ENCODE data around the gene PANX1. TPM values are rescaled to one million over a fixed set of nuclear protein-coding genes. Genes with fewer than 3 reads are reported as not detected.
"Not testable (repeated sequence)": the region's sequence is repeated elsewhere in the genome, so short reads cannot be mapped to it uniquely, and the experiment has no call there.

Gene PANX1
- 10 to 100 TPM in 1 of 2 donors, 1 to 10 TPM in 1; 8.8 to 16.2 TPM for total RNA-seq
- long read RNA-seq, transcript PANX1-201 (5 exons, 2,769 nt): major isoform, 17 of 19 reads
- long read RNA-seq, partial matches to known transcripts: 2 of 19 reads
- long read RNA-seq, other reads (novel, unspliced or antisense): 0 of 19 reads

- DNase-seq: peak; percentile 89
- intact Hi-C loops (cut with DNase I): loop anchor here in 1 of 2 donors (2.0 kb wide), 1 partner anchor 24 kb away; no protein-coding TSS in a partner anchor
- ATAC-seq: peak; percentile 92 to 93
These were observed at the start of gene PANX1 for GRCh38 chr11:94128746-94129511. TSS of gene PANX1 (plus strand) at chr11:94128841. CDS start at chr11:94129313, 472 bp downstream.

- ATAC-seq (no peak), DNase-seq (no peak)
- intact Hi-C loops (cut with DNase I): no loop called here
These were observed 44.5 kb upstream of the PANX1 start for GRCh38 chr11:94084164-94084563.

- intact Hi-C loops (cut with DNase I): no loop called here
- DNase-seq (no peak), ATAC-seq (no peak)
These were observed 39.7 kb upstream of the PANX1 start for GRCh38 chr11:94088906-94089305.

GRCh38 chr11:94089341-94089740 lies 39.3 kb upstream of the PANX1 start:
- DNase-seq (no peak), ATAC-seq (peak in 1 of 2 donors; percentile 41)
- intact Hi-C loops (cut with DNase I): no loop called here

GRCh38 chr11:94090401-94090800 lies 38.2 kb upstream of the PANX1 start:
- ATAC-seq: no peak
- no peak for DNase-seq
- intact Hi-C loops (cut with DNase I): no loop called here

GRCh38 chr11:94091091-94091490 lies 37.5 kb upstream of the PANX1 start:
- ATAC-seq (no peak), DNase-seq (no peak)
- intact Hi-C loops (cut with DNase I): no loop called here

- DNase-seq: no peak
- intact Hi-C loops (cut with DNase I): no loop called here
- no peak for ATAC-seq
These were observed 28.4 kb upstream of the PANX1 start for GRCh38 chr11:94100253-94100652.

- DNase-seq (no peak), ATAC-seq (no peak)
- intact Hi-C loops (cut with DNase I): no loop called here
These were observed 25.2 kb upstream of the PANX1 start for GRCh38 chr11:94103471-94103870.

- ATAC-seq (no peak), DNase-seq (no peak)
- intact Hi-C loops (cut with DNase I): no loop called here
These were observed 23.9 kb upstream of the PANX1 start for GRCh38 chr11:94104734-94105133.

- ATAC-seq: peak in 1 of 2 donors; percentile 90
- DNase-seq: no peak
- intact Hi-C loops (cut with DNase I): no loop called here
These were observed 21.9 kb upstream of the PANX1 start for GRCh38 chr11:94106716-94107115.

GRCh38 chr11:94107363-94107762 lies 21.3 kb upstream of the PANX1 start:
- intact Hi-C loops (cut with DNase I): no loop called here

GRCh38 chr11:94111241-94111640 lies 17.4 kb upstream of the PANX1 start:
- intact Hi-C loops (cut with DNase I): no loop called here
- peak in 1 of 2 donors; percentile 28 for ATAC-seq
- no peak for DNase-seq

More at GRCh38 chr11:94107363-94107762, 21.3 kb upstream of the PANX1 start:
- DNase-seq: no peak
- no peak for ATAC-seq

- DNase-seq: no peak
- intact Hi-C loops (cut with DNase I): no loop called here
- peak; percentile 53 to 94 for ATAC-seq
These were observed 17.0 kb upstream of the PANX1 start for GRCh38 chr11:94111660-94112059.

- intact Hi-C loops (cut with DNase I): no loop called here
- no peak for DNase-seq
These were observed 16.3 kb upstream of the PANX1 start for GRCh38 chr11:94112206-94112953.

GRCh38 chr11:94117197-94117574 lies 11.5 kb upstream of the PANX1 start:
- no peak for ATAC-seq
- intact Hi-C loops (cut with DNase I): no loop called here
- no peak for DNase-seq

More at GRCh38 chr11:94112206-94112953, 16.3 kb upstream of the PANX1 start:
- ATAC-seq: peak; percentile 65 to 66

GRCh38 chr11:94117871-94118270 lies 10.8 kb upstream of the PANX1 start:
- DNase-seq: no peak
- ATAC-seq: no peak
- intact Hi-C loops (cut with DNase I): no loop called here

GRCh38 chr11:94119676-94120075 lies 9.0 kb upstream of the PANX1 start:
- intact Hi-C loops (cut with DNase I): not testable (repeated sequence)

GRCh38 chr11:94120516-94120915 lies 8.1 kb upstream of the PANX1 start:
- DNase-seq; intact Hi-C loops (cut with DNase I); ATAC-seq: not testable (repeated sequence)

More at GRCh38 chr11:94119676-94120075, 9.0 kb upstream of the PANX1 start:
- not testable (repeated sequence) for DNase-seq, ATAC-seq

GRCh38 chr11:94120946-94121345 lies 7.7 kb upstream of the PANX1 start:
- no peak for DNase-seq
- intact Hi-C loops (cut with DNase I): no loop called here
- no peak for ATAC-seq

Measured in left cardiac atrium (tissue), 4 donors.